Measurements from ENCODE around the gene IL13RA1.
"Not testable (repeated sequence)": the region's sequence is repeated elsewhere in the genome, so short reads cannot be mapped to it uniquely, and the experiment has no call there.

IL13RA1 gene

GRCh38 chrX:118729042-118729652 is 1.7 kb downstream of the IL13RA1 start:
- no peak for DNase-seq

GRCh38 chrX:118730500-118731247 is 3.3 kb downstream of the IL13RA1 start:
- no peak for DNase-seq

GRCh38 chrX:118732551-118732950 is 5.1 kb downstream of the IL13RA1 start:
- not testable (repeated sequence) for DNase-seq

- no peak for DNase-seq
Observed at GRCh38 chrX:118734909-118735308, 7.5 kb downstream of the IL13RA1 start.

- no peak for DNase-seq
Observed at GRCh38 chrX:118736394-118737010, 9.1 kb downstream of the IL13RA1 start.

GRCh38 chrX:118739577-118739976 is 12.2 kb downstream of the IL13RA1 start:
- no peak for DNase-seq

- DNase-seq: no peak
Observed at GRCh38 chrX:118740276-118740889, 13.0 kb downstream of the IL13RA1 start.

GRCh38 chrX:118742176-118742575 is 14.8 kb downstream of the IL13RA1 start:
- no peak for DNase-seq

- DNase-seq: no peak
Observed at GRCh38 chrX:118745570-118745969, 18.2 kb downstream of the IL13RA1 start.

- no peak for DNase-seq
Observed at GRCh38 chrX:118751950-118752783, 24.8 kb downstream of the IL13RA1 start.

- DNase-seq: no peak
Observed at GRCh38 chrX:118755633-118756032, 28.2 kb downstream of the IL13RA1 start.

GRCh38 chrX:118756101-118756500 is 28.7 kb downstream of the IL13RA1 start:
- DNase-seq: no peak

- no peak for DNase-seq
Observed at GRCh38 chrX:118758511-118758910, 31.1 kb downstream of the IL13RA1 start.

GRCh38 chrX:118760025-118760424 is 32.6 kb downstream of the IL13RA1 start:
- no peak for DNase-seq

GRCh38 chrX:118761939-118762707 is 34.7 kb downstream of the IL13RA1 start:
- no peak for DNase-seq

- no peak for DNase-seq
Observed at GRCh38 chrX:118763489-118763888, 36.1 kb downstream of the IL13RA1 start.

GRCh38 chrX:118764122-118764521 is 36.7 kb downstream of the IL13RA1 start:
- DNase-seq: no peak

GRCh38 chrX:118770133-118770760 is 42.8 kb downstream of the IL13RA1 start:
- DNase-seq: no peak

GRCh38 chrX:118772051-118772450 is 44.6 kb downstream of the IL13RA1 start:
- no peak for DNase-seq

- DNase-seq: no peak
Observed at GRCh38 chrX:118773782-118774181, 46.4 kb downstream of the IL13RA1 start.

GRCh38 chrX:118779581-118779980 is 52.2 kb downstream of the IL13RA1 start:
- DNase-seq: no peak

- DNase-seq: no peak
Observed at GRCh38 chrX:118780509-118780908, 53.1 kb downstream of the IL13RA1 start.
